HepG2 (cell line): ENCODE data around the gene RRBP1. TPM values are rescaled to one million over a fixed set of nuclear protein-coding genes. Genes with fewer than 3 reads are reported as not detected.

ENCODE experiments used
- ATAC-seq: fragments of 200-7000 bp; cut with Tn5 transposase; 3 replicates; pipeline ENCODE4 v1.9.1; 2020; ENCODE audit warnings: mild to moderate bottlenecking, moderate library complexity
- BruUV-seq: library from RNA; stranded (reverse); fragments of 400-500 nt; replicated peaks from 2 replicates; lab custom pipeline; 2021; lab: Mats Ljungman, UMichigan
- CTCF ChIA-PET: fragments of 300-600 bp; formaldehyde crosslinking; extraction: SDS; loops from one replicate; lab custom pipeline; 2021; ENCODE audit warnings: low total read pairs, inconsistent platforms, low intra/inter-chr PET ratio; lab: Yijun Ruan, JAX
- POLR2A ChIA-PET: fragments of 350-600 bp; sonication (Branson Sonifier 250); formaldehyde crosslinking; loops from one replicate; lab custom pipeline; 2020; ENCODE audit warnings: antibody characterized with exemption, inconsistent platforms; lab: Yijun Ruan, JAX
- DNase-seq: peaks from one replicate; pipeline ENCODE4 v3.0.0-alpha.2; 2015; ENCODE audit warnings: low spot score
- FAIRE-seq: peaks from 3 replicates; lab custom pipeline; 2011; peaks lifted over from hg19 to GRCh38; lab: Jason Lieb, UNC
- H2AFZ ChIP-seq: one replicate; pipeline ENCODE4 v1.6.1; 2011; ENCODE audit warnings: low read length, inconsistent platforms
- H3K27ac ChIP-seq: fragments of 300-600 bp; 3 replicates; pipeline ENCODE4 v1.8.0; 2011; ENCODE audit warnings: mixed run types, mild to moderate bottlenecking, mixed read lengths, low read length, inconsistent platforms; ENCODE audit not compliant: insufficient read depth; ENCODE audit errors: extremely low read length
- H3K27me3 ChIP-seq, 2 experiments: fragments of 200-600 bp in 1 of 2; 2 replicates in 1 of 2; 3 replicates in 1 of 2; pipeline versions ENCODE4 v1.6.0 to v1.8.0; 2011; ENCODE audit warnings: low read length in 2 of 2, mild to moderate bottlenecking in 2 of 2, moderate library complexity in 2 of 2, inconsistent platforms in 1 of 2; ENCODE audit not compliant: insufficient read depth in 2 of 2, control insufficient read depth in 1 of 2
- H3K36me3 ChIP-seq, 2 experiments: fragments of 200-600 bp in 1 of 2; replicated peaks in 1 of 2; 2 replicates in 1 of 2; 3 replicates in 1 of 2; pipeline versions ENCODE4 v1.5.1 to v1.8.0; 2011; ENCODE audit warnings: low read length in 2 of 2, inconsistent platforms in 1 of 2; ENCODE audit not compliant: insufficient read depth in 2 of 2, control insufficient read depth in 1 of 2
- H3K4me1 ChIP-seq: 2 replicates; pipeline ENCODE4 v1.5.1; 2012; ENCODE audit warnings: low read length, inconsistent platforms; ENCODE audit not compliant: insufficient read depth
- H3K4me2 ChIP-seq: 2 replicates; pipeline ENCODE4 v1.6.0; 2011; ENCODE audit warnings: low read depth, low read length, inconsistent platforms
- H3K4me3 ChIP-seq, 3 experiments: fragments of 200-600 bp in 1 of 3; sonication (generic), shearing (Covaris generic) in 1 of 3; replicated peaks in 1 of 3; 2 replicates each; pipeline ENCODE4 v1.5.1; 2011 to 2016; ENCODE audit warnings: low read length in 3 of 3, inconsistent platforms in 2 of 3, low read depth in 2 of 3, mild to moderate bottlenecking in 2 of 3, control low read depth in 1 of 3, mixed read lengths in 1 of 3; ENCODE audit not compliant: insufficient read depth in 1 of 3
- H3K79me2 ChIP-seq: one replicate; pipeline ENCODE4 v1.6.1; 2011; ENCODE audit warnings: low read length, inconsistent platforms; ENCODE audit not compliant: insufficient read depth
- H3K9ac ChIP-seq: 2 replicates; pipeline ENCODE4 v1.6.0; 2011; ENCODE audit warnings: mild to moderate bottlenecking, low read depth, low read length, inconsistent platforms; ENCODE audit not compliant: insufficient read depth
- H3K9me3 ChIP-seq: 2 replicates; pipeline ENCODE4 v1.5.1; 2012; ENCODE audit warnings: mild to moderate bottlenecking, low read length
- H4K20me1 ChIP-seq: 2 replicates; pipeline ENCODE4 v1.6.0; 2011; ENCODE audit warnings: inconsistent platforms, mild to moderate bottlenecking, low read length, moderate library complexity; ENCODE audit not compliant: insufficient read depth
- EED ChIP-seq: sonication (generic); formaldehyde crosslinking; IDR thresholded peaks from 2 replicates; pipeline ENCODE4 v1.5.0; 2020; ENCODE audit warnings: mild to moderate bottlenecking, missing genetic modification reagents
- ELF4 ChIP-seq: sonication (generic); formaldehyde crosslinking; IDR thresholded peaks from 2 replicates; pipeline ENCODE4 v1.5.0; 2020; ENCODE audit warnings: missing genetic modification reagents, mild to moderate bottlenecking, moderate library complexity, borderline replicate concordance
- ESRRA ChIP-seq: sonication (generic); formaldehyde crosslinking; IDR thresholded peaks from 2 replicates; pipeline ENCODE4 v1.5.1; 2020; ENCODE audit warnings: mild to moderate bottlenecking, low read depth, missing genetic modification reagents
- GTF3A ChIP-seq: sonication (generic); formaldehyde crosslinking; conservative IDR thresholded peaks from 2 replicates; pipeline ENCODE4 v1.4.0; 2020; ENCODE audit warnings: mild to moderate bottlenecking, missing genetic modification reagents
- POGK ChIP-seq: sonication (generic); formaldehyde crosslinking; conservative IDR thresholded peaks from 2 replicates; pipeline ENCODE4 v1.8.0; 2022; ENCODE audit warnings: mild to moderate bottlenecking, moderate library complexity, missing genetic modification reagents
- RBM22 ChIP-seq: fragments of 200-400 bp; formaldehyde crosslinking; optimal IDR thresholded peaks from 2 replicates; pipeline ENCODE3; 2017; ENCODE audit warnings: mild to moderate bottlenecking, low read length, moderate library complexity
- SMAD9 ChIP-seq: sonication (generic); formaldehyde crosslinking; IDR thresholded peaks from 2 replicates; pipeline ENCODE4 v1.5.1; 2020; ENCODE audit warnings: mild to moderate bottlenecking, missing genetic modification reagents
- SRSF9 ChIP-seq: fragments of 200-400 bp; formaldehyde crosslinking; IDR thresholded peaks from 2 replicates; pipeline ENCODE4 v1.6.1; 2018; ENCODE audit warnings: borderline replicate concordance, mild to moderate bottlenecking, low read depth, low read length; ENCODE audit not compliant: insufficient read depth, poor library complexity, severe bottlenecking
- ZBTB3 ChIP-seq: sonication (generic); formaldehyde crosslinking; IDR thresholded peaks from 2 replicates; pipeline ENCODE4 v1.4.0; 2020; ENCODE audit warnings: low read depth, mild to moderate bottlenecking, moderate library complexity, missing genetic modification reagents, borderline replicate concordance
- ZNF207 ChIP-seq: fragments of 450-650 bp; IDR thresholded peaks from 2 replicates; pipeline ENCODE4 v1.6.1; 2016; ENCODE audit warnings: antibody characterized with exemption, borderline replicate concordance
- ZNF230 ChIP-seq: sonication (generic); formaldehyde crosslinking; IDR thresholded peaks from 2 replicates; pipeline ENCODE4 v1.4.0; 2020; ENCODE audit warnings: mild to moderate bottlenecking, missing genetic modification reagents
- ZNF317 ChIP-seq: sonication (generic); formaldehyde crosslinking; IDR thresholded peaks from 2 replicates; pipeline ENCODE4 v1.5.0; 2020; ENCODE audit warnings: mild to moderate bottlenecking, missing genetic modification reagents
- ZNF562 ChIP-seq: sonication (generic); formaldehyde crosslinking; IDR thresholded peaks from 2 replicates; pipeline ENCODE4 v1.8.0; 2022; ENCODE audit warnings: missing genetic modification reagents, borderline replicate concordance
- ZZZ3 ChIP-seq: sonication (generic); formaldehyde crosslinking; IDR thresholded peaks from 2 replicates; pipeline ENCODE4 v1.4.0; 2020; ENCODE audit warnings: missing genetic modification reagents, mild to moderate bottlenecking, borderline replicate concordance
- WGBS: methylation state at CpG from one replicate; pipeline ENCODE4 v1.1.6; 2017; ENCODE audit warnings: low lambda C conversion rate; 5-methylcytosine and 5-hydroxymethylcytosine counted together
- in situ Hi-C: cut with HindIII; loops from 2 replicates; pipeline ENCODE4 v1.10.0; 2017; ENCODE audit warnings: low pct_unique_long_range_greater_than_20kb; ENCODE audit not compliant: extremely low pct_ligation_motif_present
- intact Hi-C: fragments of 100-400 bp; cut with micrococcal nuclease; formaldehyde crosslinking; loops from one replicate; pipeline ENCODE4 v1.10.0; 2022; ENCODE audit not compliant: unreplicated experiment
- polyA plus RNA-seq, 8 experiments: library from polyadenylated mRNA; depleted of rRNA in 3 of 8; stranded (reverse) in 7 of 8; unstranded in 1 of 8; fragments of >200 nt; fragmentation: Illumina TruSeq in 4 of 8; extraction: Trizol in 4 of 8; gene quantifications; 2 replicates each; pipeline versions ENCODE4 v1.2.1 to v1.2.3, GENCODE V29; 2011 to 2016; ENCODE audit warnings: low read depth in 4 of 8, missing spikeins in 1 of 8, mixed read lengths in 1 of 8; ENCODE audit not compliant: insufficient read depth in 1 of 8
- total RNA-seq, 5 experiments: library from RNA; depleted of rRNA; stranded (reverse); fragments of >200 nt; fragmentation: Illumina TruSeq; extraction: Trizol; gene quantifications; 2 replicates each; pipeline ENCODE4 v1.2.3, GENCODE V29; 2016; ENCODE audit warnings: low read depth in 1 of 5
- TF ChIP-seq, protein P1 (sequence below): sonication (generic); formaldehyde crosslinking; IDR thresholded peaks from 2 replicates; pipeline ENCODE4 v1.4.0; 2020; ENCODE audit warnings: missing genetic modification reagents, borderline replicate concordance
- TF ChIP-seq, protein P2 (sequence below): sonication (generic); formaldehyde crosslinking; IDR thresholded peaks from 2 replicates; pipeline ENCODE4 v1.4.0; 2020; ENCODE audit warnings: missing genetic modification reagents

Gene RRBP1
- total and polyA plus RNA-seq, 2 of the 13 experiments (the other 11 are each of a cell fraction or from before 2014, with no cell fraction given) = 150 to 222 TPM

DNA sequence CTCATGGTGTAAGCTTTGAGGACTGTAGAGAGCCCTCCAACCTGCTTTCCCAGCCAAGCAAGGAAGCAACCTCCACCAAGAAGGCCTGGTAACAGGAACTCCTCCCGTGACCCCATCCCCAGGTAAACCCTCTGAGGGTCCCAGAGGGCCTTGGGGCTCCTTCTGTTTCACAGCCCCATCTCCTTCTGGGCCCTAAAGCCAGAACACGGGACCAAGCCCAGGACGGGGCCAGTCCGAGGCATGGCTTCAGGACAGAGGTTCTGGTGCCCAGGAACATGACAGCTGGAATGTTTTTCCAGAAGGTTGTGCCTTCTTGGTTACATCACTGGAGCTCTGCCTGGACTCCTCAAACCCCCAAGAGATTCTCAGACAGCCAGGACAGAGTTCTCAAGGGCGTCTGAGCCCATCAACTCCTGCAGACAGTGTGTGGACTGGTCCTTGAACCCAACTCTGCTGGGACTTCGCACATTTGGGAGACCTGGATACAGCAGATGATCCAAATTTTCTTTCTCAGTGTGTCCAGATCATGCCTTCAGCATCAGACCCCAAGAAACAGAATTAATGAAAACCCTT lies 43.1 kb downstream of the RRBP1 start:
- no peak for DNase-seq
- 87% methylated on average over 6 of the region's 6 CpGs for WGBS
- H3K9me3 ChIP-seq = no peaks in the 10 kb centered on the region
- no peak overlapping the region for H3K4me3 ChIP-seq
- no peak for FAIRE-seq
- peaks cover 88 to 98% of the 10 kb centered on the region in 2 experiments for H3K36me3 ChIP-seq
- no peaks in the 10 kb centered on the region for H3K27me3 ChIP-seq
- H3K4me2 ChIP-seq = no peak overlapping the region
- H4K20me1 ChIP-seq = peaks cover 59% of the 10 kb centered on the region
- no TSS peak for BruUV-seq
- intact Hi-C loops = no loop called here
- ATAC-seq = no peak
- H3K79me2 ChIP-seq = peaks cover 31% of the 10 kb centered on the region
- ChIA-PET CTCF (no interaction called here), POLR2A (no interaction called here)
- H3K4me1 ChIP-seq = no peaks in the 10 kb centered on the region
- no peak overlapping the region for H3K27ac ChIP-seq
- H2AFZ ChIP-seq = no peak overlapping the region
- no peak overlapping the region for H3K9ac ChIP-seq
- in situ Hi-C loops = no loop called here
- TF ChIP-seq ZNF230 (CRISPR knock-in tag) (0 out of 2 replicates have a peak, but pooled peaks have one; percentile 34), ZBTB3 (CRISPR knock-in tag) (no peak), SMAD9 (CRISPR knock-in tag) (no peak), RBM22 (peak; percentile 78), ZNF317 (CRISPR knock-in tag) (no peak), GTF3A (CRISPR knock-in tag) (no peak), ESRRA (CRISPR knock-in tag) (no peak), POGK (no peak), EED (0 out of 2 replicates have a peak, but pooled peaks have one; percentile 53), ZNF562 (CRISPR knock-in tag) (no peak), SRSF9 (no peak), ZZZ3 (CRISPR knock-in tag) (0 out of 2 replicates have a peak, but pooled peaks have one; percentile 45), ELF4 (CRISPR knock-in tag) (no peak), ZNF207 (no peak)
- TF ChIP-seq, protein P1, sequence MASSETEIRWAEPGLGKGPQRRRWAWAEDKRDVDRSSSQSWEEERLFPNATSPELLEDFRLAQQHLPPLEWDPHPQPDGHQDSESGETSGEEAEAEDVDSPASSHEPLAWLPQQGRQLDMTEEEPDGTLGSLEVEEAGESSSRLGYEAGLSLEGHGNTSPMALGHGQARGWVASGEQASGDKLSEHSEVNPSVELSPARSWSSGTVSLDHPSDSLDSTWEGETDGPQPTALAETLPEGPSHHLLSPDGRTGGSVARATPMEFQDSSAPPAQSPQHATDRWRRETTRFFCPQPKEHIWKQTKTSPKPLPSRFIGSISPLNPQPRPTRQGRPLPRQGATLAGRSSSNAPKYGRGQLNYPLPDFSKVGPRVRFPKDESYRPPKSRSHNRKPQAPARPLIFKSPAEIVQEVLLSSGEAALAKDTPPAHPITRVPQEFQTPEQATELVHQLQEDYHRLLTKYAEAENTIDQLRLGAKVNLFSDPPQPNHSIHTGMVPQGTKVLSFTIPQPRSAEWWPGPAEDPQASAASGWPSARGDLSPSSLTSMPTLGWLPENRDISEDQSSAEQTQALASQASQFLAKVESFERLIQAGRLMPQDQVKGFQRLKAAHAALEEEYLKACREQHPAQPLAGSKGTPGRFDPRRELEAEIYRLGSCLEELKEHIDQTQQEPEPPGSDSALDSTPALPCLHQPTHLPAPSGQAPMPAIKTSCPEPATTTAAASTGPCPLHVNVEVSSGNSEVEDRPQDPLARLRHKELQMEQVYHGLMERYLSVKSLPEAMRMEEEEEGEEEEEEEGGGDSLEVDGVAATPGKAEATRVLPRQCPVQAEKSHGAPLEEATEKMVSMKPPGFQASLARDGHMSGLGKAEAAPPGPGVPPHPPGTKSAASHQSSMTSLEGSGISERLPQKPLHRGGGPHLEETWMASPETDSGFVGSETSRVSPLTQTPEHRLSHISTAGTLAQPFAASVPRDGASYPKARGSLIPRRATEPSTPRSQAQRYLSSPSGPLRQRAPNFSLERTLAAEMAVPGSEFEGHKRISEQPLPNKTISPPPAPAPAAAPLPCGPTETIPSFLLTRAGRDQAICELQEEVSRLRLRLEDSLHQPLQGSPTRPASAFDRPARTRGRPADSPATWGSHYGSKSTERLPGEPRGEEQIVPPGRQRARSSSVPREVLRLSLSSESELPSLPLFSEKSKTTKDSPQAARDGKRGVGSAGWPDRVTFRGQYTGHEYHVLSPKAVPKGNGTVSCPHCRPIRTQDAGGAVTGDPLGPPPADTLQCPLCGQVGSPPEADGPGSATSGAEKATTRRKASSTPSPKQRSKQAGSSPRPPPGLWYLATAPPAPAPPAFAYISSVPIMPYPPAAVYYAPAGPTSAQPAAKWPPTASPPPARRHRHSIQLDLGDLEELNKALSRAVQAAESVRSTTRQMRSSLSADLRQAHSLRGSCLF = no peak
- TF ChIP-seq, protein P2, sequence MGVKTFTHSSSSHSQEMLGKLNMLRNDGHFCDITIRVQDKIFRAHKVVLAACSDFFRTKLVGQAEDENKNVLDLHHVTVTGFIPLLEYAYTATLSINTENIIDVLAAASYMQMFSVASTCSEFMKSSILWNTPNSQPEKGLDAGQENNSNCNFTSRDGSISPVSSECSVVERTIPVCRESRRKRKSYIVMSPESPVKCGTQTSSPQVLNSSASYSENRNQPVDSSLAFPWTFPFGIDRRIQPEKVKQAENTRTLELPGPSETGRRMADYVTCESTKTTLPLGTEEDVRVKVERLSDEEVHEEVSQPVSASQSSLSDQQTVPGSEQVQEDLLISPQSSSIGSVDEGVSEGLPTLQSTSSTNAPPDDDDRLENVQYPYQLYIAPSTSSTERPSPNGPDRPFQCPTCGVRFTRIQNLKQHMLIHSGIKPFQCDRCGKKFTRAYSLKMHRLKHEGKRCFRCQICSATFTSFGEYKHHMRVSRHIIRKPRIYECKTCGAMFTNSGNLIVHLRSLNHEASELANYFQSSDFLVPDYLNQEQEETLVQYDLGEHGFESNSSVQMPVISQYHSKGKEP = no peak
